SK-N-SH treated with all-trans-retinoic acid at 6 μM for 48 hours (cell line): ENCODE measurements around the gene PBX3.

ENCODE experiments used
- ATAC-seq: fragments of 200-7000 bp; cut with Tn5 transposase; 3 replicates; pipeline ENCODE4 v1.9.1; 2020; ENCODE audit warnings: mild to moderate bottlenecking, moderate library complexity
- ARNTL ChIP-seq: fragments of 450-650 bp; formaldehyde crosslinking; IDR thresholded peaks from 2 replicates; pipeline ENCODE4 v1.5.0; 2020; ENCODE audit warnings: low read depth, mild to moderate bottlenecking, moderate library complexity, borderline replicate concordance
- BACH2 ChIP-seq: fragments of 250-450 bp; sonication (Bioruptor Pico); IDR thresholded peaks from 2 replicates; pipeline ENCODE4 v1.9.0; 2021; ENCODE audit warnings: mild to moderate bottlenecking, borderline replicate concordance
- CREB5 ChIP-seq: fragments of 250-450 bp; sonication (Bioruptor Pico); IDR thresholded peaks from 2 replicates; pipeline ENCODE4 v1.5.1; 2020; ENCODE audit warnings: low read depth, mild to moderate bottlenecking, moderate library complexity
- CSDC2 ChIP-seq: fragments of 250-450 bp; sonication (Bioruptor Pico); IDR thresholded peaks from 2 replicates; pipeline ENCODE4 v1.5.0; 2020; ENCODE audit warnings: mild to moderate bottlenecking, moderate library complexity
- ESRRG ChIP-seq: fragments of 250-450 bp; sonication (Bioruptor Pico); IDR thresholded peaks from 2 replicates; pipeline ENCODE4 v1.6.1; 2021; ENCODE audit warnings: mild to moderate bottlenecking
- GLIS3 ChIP-seq: fragments of 250-450 bp; sonication (Bioruptor Pico); IDR thresholded peaks from 2 replicates; pipeline ENCODE4 v1.5.0; 2020; ENCODE audit warnings: mild to moderate bottlenecking, moderate library complexity
- ISL1 ChIP-seq: fragments of 250-450 bp; sonication (Bioruptor Pico); IDR thresholded peaks from 2 replicates; pipeline ENCODE4 v2.1.2; 2022; ENCODE audit warnings: mild to moderate bottlenecking, moderate library complexity
- OSR1 ChIP-seq: fragments of 250-450 bp; sonication (Bioruptor Pico); IDR thresholded peaks from 2 replicates; pipeline ENCODE4 v1.8.0; 2022; ENCODE audit warnings: moderate library complexity, mild to moderate bottlenecking, inconsistent platforms
- PPARA ChIP-seq: fragments of 250-450 bp; sonication (Bioruptor Pico); IDR thresholded peaks from 2 replicates; pipeline ENCODE4 v1.5.0; 2020; ENCODE audit warnings: mild to moderate bottlenecking, borderline replicate concordance
- RARB ChIP-seq: fragments of 250-450 bp; sonication (Bioruptor Pico); IDR thresholded peaks from 2 replicates; pipeline ENCODE4 v1.8.0; 2021; ENCODE audit warnings: mild to moderate bottlenecking, moderate library complexity
- SNAI2 ChIP-seq: fragments of 250-450 bp; sonication (Bioruptor Pico); IDR thresholded peaks from 2 replicates; pipeline ENCODE4 v1.5.0; 2020; ENCODE audit warnings: mild to moderate bottlenecking, moderate library complexity
- TCF4 ChIP-seq: fragments of 250-450 bp; sonication (Bioruptor Pico); IDR thresholded peaks from 2 replicates; pipeline ENCODE4 v1.8.0; 2021; ENCODE audit warnings: mild to moderate bottlenecking, moderate library complexity, borderline replicate concordance
- TOX ChIP-seq: fragments of 250-450 bp; sonication (Bioruptor Pico); IDR thresholded peaks from 2 replicates; pipeline ENCODE4 v1.8.0; 2021; ENCODE audit warnings: mild to moderate bottlenecking, moderate library complexity, borderline replicate concordance
- ZC3H10 ChIP-seq: fragments of 250-450 bp; sonication (Bioruptor Pico); IDR thresholded peaks from 2 replicates; pipeline ENCODE4 v1.5.1; 2021; ENCODE audit warnings: mild to moderate bottlenecking, moderate library complexity
- ZFP3 ChIP-seq: fragments of 250-450 bp; sonication (Bioruptor Pico); IDR thresholded peaks from 2 replicates; pipeline ENCODE4 v1.5.0; 2020; ENCODE audit warnings: mild to moderate bottlenecking, moderate library complexity
- ZFP30 ChIP-seq: fragments of 450-650 bp; formaldehyde crosslinking; IDR thresholded peaks from 2 replicates; pipeline ENCODE4 v1.5.0; 2022; ENCODE audit warnings: mild to moderate bottlenecking, moderate library complexity
- ZNF565 ChIP-seq: fragments of 450-650 bp; formaldehyde crosslinking; conservative IDR thresholded peaks from 2 replicates; pipeline ENCODE4 v1.5.0; 2020; ENCODE audit warnings: low read depth, mild to moderate bottlenecking, moderate library complexity
- ZNF70 ChIP-seq: fragments of 450-650 bp; formaldehyde crosslinking; IDR thresholded peaks from 2 replicates; pipeline ENCODE4 v1.5.0; 2020; ENCODE audit warnings: mild to moderate bottlenecking, moderate library complexity
- ZNF8 ChIP-seq: fragments of 450-650 bp; formaldehyde crosslinking; IDR thresholded peaks from 2 replicates; pipeline ENCODE4 v1.5.0; 2020; ENCODE audit warnings: mild to moderate bottlenecking, moderate library complexity
- TF ChIP-seq, protein P1 (sequence below): fragments of 250-450 bp; sonication (Bioruptor Pico); IDR thresholded peaks from 2 replicates; pipeline ENCODE4 v1.5.0; 2020; ENCODE audit warnings: mild to moderate bottlenecking, moderate library complexity
- TF ChIP-seq, protein P2 (sequence below): fragments of 250-450 bp; sonication (Bioruptor Pico); IDR thresholded peaks from 2 replicates; pipeline ENCODE4 v1.5.1; 2021; ENCODE audit warnings: mild to moderate bottlenecking, moderate library complexity
- TF ChIP-seq, protein P3 (sequence below): fragments of 250-450 bp; sonication (Bioruptor Pico); IDR thresholded peaks from 2 replicates; pipeline ENCODE4 v1.8.0; 2020; ENCODE audit warnings: mild to moderate bottlenecking, moderate library complexity, borderline replicate concordance

PBX3 gene

DNA sequence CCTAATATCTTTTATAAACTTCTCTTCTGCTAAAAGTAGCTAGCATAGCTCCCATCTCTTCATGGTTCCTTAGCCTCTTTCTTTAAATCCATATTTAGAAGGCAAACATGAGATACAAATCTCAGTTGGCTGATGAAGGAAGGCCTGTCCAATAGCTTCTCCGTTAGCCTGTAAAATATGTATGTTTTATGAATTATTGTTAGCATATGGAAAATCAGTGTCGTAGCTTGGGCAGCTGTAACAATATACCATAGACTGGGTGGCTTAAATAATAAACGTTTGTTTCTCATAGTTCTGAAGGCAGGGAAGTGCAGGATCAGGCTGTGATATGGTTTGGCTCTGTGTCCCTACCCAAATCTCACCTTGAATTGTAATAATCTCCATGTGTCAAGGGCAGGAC is 63.8 kb downstream of the PBX3 start (continued):
- TF ChIP-seq, protein P1, sequence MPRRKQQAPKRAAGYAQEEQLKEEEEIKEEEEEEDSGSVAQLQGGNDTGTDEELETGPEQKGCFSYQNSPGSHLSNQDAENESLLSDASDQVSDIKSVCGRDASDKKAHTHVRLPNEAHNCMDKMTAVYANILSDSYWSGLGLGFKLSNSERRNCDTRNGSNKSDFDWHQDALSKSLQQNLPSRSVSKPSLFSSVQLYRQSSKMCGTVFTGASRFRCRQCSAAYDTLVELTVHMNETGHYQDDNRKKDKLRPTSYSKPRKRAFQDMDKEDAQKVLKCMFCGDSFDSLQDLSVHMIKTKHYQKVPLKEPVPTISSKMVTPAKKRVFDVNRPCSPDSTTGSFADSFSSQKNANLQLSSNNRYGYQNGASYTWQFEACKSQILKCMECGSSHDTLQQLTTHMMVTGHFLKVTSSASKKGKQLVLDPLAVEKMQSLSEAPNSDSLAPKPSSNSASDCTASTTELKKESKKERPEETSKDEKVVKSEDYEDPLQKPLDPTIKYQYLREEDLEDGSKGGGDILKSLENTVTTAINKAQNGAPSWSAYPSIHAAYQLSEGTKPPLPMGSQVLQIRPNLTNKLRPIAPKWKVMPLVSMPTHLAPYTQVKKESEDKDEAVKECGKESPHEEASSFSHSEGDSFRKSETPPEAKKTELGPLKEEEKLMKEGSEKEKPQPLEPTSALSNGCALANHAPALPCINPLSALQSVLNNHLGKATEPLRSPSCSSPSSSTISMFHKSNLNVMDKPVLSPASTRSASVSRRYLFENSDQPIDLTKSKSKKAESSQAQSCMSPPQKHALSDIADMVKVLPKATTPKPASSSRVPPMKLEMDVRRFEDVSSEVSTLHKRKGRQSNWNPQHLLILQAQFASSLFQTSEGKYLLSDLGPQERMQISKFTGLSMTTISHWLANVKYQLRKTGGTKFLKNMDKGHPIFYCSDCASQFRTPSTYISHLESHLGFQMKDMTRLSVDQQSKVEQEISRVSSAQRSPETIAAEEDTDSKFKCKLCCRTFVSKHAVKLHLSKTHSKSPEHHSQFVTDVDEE (CRISPR knock-in tag): no peak
- no peak for TF ChIP-seq TCF4

- ATAC-seq: no peak
- no peak for TF ChIP-seq SNAI2
- TF ChIP-seq OSR1 (CRISPR knock-in tag): no peak
- no peak for TF ChIP-seq ZNF565 (CRISPR knock-in tag)
- no peak for TF ChIP-seq ARNTL
- TF ChIP-seq, protein P1 (CRISPR knock-in tag): no peak
- no peak for TF ChIP-seq ZNF8 (CRISPR knock-in tag)
- TF ChIP-seq ZFP3 (CRISPR knock-in tag): no peak
- no peak for TF ChIP-seq CSDC2 (CRISPR knock-in tag)
- TF ChIP-seq BACH2 (CRISPR knock-in tag): no peak
- TF ChIP-seq TCF4: no peak
- TF ChIP-seq ISL1 (CRISPR knock-in tag): no peak
These were observed 65.2 kb downstream of the PBX3 start for GRCh38 chr9:125812403-125812802.

- TF ChIP-seq ZNF8 (CRISPR knock-in tag) (no peak), RARB (CRISPR knock-in tag) (no peak), ESRRG (no peak), SNAI2 (no peak), ZC3H10 (CRISPR knock-in tag) (no peak)
- peak; percentile 35 for ATAC-seq
These were observed 68.4 kb downstream of the PBX3 start for GRCh38 chr9:125815568-125815967.

- no peak for ATAC-seq
- no peak for TF ChIP-seq ISL1 (CRISPR knock-in tag)
- TF ChIP-seq TCF4: no peak
- no peak for TF ChIP-seq ZFP30
- no peak for TF ChIP-seq CSDC2 (CRISPR knock-in tag)
- no peak for TF ChIP-seq OSR1 (CRISPR knock-in tag)
- no peak for TF ChIP-seq GLIS3
- no peak for TF ChIP-seq ZNF70
- TF ChIP-seq, protein P2, sequence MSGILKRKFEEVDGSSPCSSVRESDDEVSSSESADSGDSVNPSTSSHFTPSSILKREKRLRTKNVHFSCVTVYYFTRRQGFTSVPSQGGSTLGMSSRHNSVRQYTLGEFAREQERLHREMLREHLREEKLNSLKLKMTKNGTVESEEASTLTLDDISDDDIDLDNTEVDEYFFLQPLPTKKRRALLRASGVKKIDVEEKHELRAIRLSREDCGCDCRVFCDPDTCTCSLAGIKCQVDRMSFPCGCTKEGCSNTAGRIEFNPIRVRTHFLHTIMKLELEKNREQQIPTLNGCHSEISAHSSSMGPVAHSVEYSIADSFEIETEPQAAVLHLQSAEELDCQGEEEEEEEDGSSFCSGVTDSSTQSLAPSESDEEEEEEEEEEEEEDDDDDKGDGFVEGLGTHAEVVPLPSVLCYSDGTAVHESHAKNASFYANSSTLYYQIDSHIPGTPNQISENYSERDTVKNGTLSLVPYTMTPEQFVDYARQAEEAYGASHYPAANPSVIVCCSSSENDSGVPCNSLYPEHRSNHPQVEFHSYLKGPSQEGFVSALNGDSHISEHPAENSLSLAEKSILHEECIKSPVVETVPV: no peak
- TF ChIP-seq ZNF565 (CRISPR knock-in tag): no peak
- TF ChIP-seq PPARA (CRISPR knock-in tag): no peak
- TF ChIP-seq ZFP3 (CRISPR knock-in tag): no peak
- TF ChIP-seq BACH2 (CRISPR knock-in tag): no peak
- TF ChIP-seq TOX (CRISPR knock-in tag): no peak
- TF ChIP-seq ZC3H10 (CRISPR knock-in tag): no peak
- TF ChIP-seq, protein P3, sequence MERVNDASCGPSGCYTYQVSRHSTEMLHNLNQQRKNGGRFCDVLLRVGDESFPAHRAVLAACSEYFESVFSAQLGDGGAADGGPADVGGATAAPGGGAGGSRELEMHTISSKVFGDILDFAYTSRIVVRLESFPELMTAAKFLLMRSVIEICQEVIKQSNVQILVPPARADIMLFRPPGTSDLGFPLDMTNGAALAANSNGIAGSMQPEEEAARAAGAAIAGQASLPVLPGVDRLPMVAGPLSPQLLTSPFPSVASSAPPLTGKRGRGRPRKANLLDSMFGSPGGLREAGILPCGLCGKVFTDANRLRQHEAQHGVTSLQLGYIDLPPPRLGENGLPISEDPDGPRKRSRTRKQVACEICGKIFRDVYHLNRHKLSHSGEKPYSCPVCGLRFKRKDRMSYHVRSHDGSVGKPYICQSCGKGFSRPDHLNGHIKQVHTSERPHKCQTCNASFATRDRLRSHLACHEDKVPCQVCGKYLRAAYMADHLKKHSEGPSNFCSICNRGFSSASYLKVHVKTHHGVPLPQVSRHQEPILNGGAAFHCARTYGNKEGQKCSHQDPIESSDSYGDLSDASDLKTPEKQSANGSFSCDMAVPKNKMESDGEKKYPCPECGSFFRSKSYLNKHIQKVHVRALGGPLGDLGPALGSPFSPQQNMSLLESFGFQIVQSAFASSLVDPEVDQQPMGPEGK (CRISPR knock-in tag): no peak
- no peak for TF ChIP-seq CREB5 (CRISPR knock-in tag)
- TF ChIP-seq ESRRG: no peak
- TF ChIP-seq RARB (CRISPR knock-in tag): no peak
- TF ChIP-seq SNAI2: no peak
These were observed 69.1 kb downstream of the PBX3 start for GRCh38 chr9:125816321-125816720.
